Activated B cell treated with CpG ODN at 0.5 μM for 24 hours (primary cell): ENCODE data around the gene SOX1. TPM values are rescaled to one million over a fixed set of nuclear protein-coding genes. Genes with fewer than 3 reads are reported as not detected.

Experiments used
- ATAC-seq: fragments of 200-7000 bp; cut with Tn5 transposase; one replicate; pipeline ENCODE4 v1.10.0; 2021; ENCODE audit warnings: low read depth, mild to moderate bottlenecking, moderate library complexity
- CTCF ChIA-PET: fragments of 350-600 bp; sonication (Branson Sonifier 250); formaldehyde crosslinking; loops from one replicate; lab custom pipeline; 2021; ENCODE audit warnings: antibody characterized with exemption; lab: Charles Lee
- POLR2A ChIA-PET: fragments of 350-600 bp; sonication (Branson Sonifier 250); formaldehyde crosslinking; loops from one replicate; lab custom pipeline; 2021; ENCODE audit warnings: antibody characterized with exemption; lab: Charles Lee
- DNase-seq: peaks from one replicate; pipeline ENCODE4 v3.0.0; 2022
- H3K27ac Mint-ChIP-seq: one replicate; pipeline ENCODE4 v1.8.0; 2020; ENCODE audit warnings: mixed read lengths
- H3K27me3 Mint-ChIP-seq: one replicate; pipeline ENCODE4 v1.8.0; 2021; ENCODE audit warnings: mixed read lengths
- H3K36me3 Mint-ChIP-seq: one replicate; pipeline ENCODE4 v1.8.0; 2021; ENCODE audit warnings: low read depth, mixed read lengths
- H3K4me1 Mint-ChIP-seq: one replicate; pipeline ENCODE4 v1.8.0; 2021; ENCODE audit warnings: mixed read lengths
- H3K4me3 Mint-ChIP-seq: one replicate; pipeline ENCODE4 v1.8.0; 2020; ENCODE audit warnings: mild to moderate bottlenecking, mixed read lengths
- H3K9me3 Mint-ChIP-seq: one replicate; pipeline ENCODE4 v1.8.0; 2020; ENCODE audit warnings: mixed read lengths
- CTCF ChIP-seq: fragments of 200-600 bp; IDR thresholded peaks from one replicate; pipeline ENCODE4 v1.8.0; 2022; ENCODE audit warnings: antibody characterized with exemption, mild to moderate bottlenecking
- intact Hi-C: fragments of 100-400 bp; cut with micrococcal nuclease; formaldehyde crosslinking; loops from one replicate; pipeline ENCODE4 v1.15.1; 2024
- total RNA-seq: library from RNA; stranded (reverse); gene quantifications from 2 replicates; pipeline ENCODE4 v1.2.3, GENCODE V29; 2022

The SOX1 gene
- total RNA-seq, 1 donor from 2014 or later = not detected

- intact Hi-C loops = no loop called here
- ATAC-seq (no peak), DNase-seq (no peak)
- H3K4me1 Mint-ChIP-seq = no peaks in the 10 kb centered on the region
- H3K9me3 Mint-ChIP-seq = no peaks in the 10 kb centered on the region
- H3K4me3 Mint-ChIP-seq = no peak overlapping the region
- no peak for TF ChIP-seq CTCF
- H3K27me3 Mint-ChIP-seq = peaks cover 7% of the 10 kb centered on the region
- ChIA-PET CTCF (no interaction called here), POLR2A (no interaction called here)
- H3K36me3 Mint-ChIP-seq = no peaks in the 10 kb centered on the region
- no peak overlapping the region for H3K27ac Mint-ChIP-seq
Measured at GRCh38 chr13:112095354-112095753, 28.4 kb downstream of the SOX1 start.

- Mint-ChIP-seq H3K9me3 (no peaks in the 10 kb centered on the region), H3K36me3 (no peaks in the 10 kb centered on the region), H3K27ac (no peak overlapping the region), H3K4me1 (no peaks in the 10 kb centered on the region), H3K4me3 (no peak overlapping the region), H3K27me3 (peaks cover 17% of the 10 kb centered on the region)
- no peak for ATAC-seq
- ChIA-PET POLR2A (no interaction called here), CTCF (no interaction called here)
- DNase-seq = no peak
- TF ChIP-seq CTCF = no peak
- intact Hi-C loops = no loop called here
Measured at GRCh38 chr13:112096959-112097358, 30.0 kb downstream of the SOX1 start.

GRCh38 chr13:112097770-112098169 lies 30.8 kb downstream of the SOX1 start:
- H3K9me3 Mint-ChIP-seq = no peaks in the 10 kb centered on the region
- no peak for ATAC-seq
- no peak overlapping the region for H3K27ac Mint-ChIP-seq
- ChIA-PET CTCF (no interaction called here), POLR2A (no interaction called here)
- intact Hi-C loops = no loop called here
- no peak overlapping the region for H3K4me3 Mint-ChIP-seq
- no peak for TF ChIP-seq CTCF
- no peaks in the 10 kb centered on the region for H3K4me1 Mint-ChIP-seq
- DNase-seq = no peak
- no peaks in the 10 kb centered on the region for H3K36me3 Mint-ChIP-seq
- H3K27me3 Mint-ChIP-seq = peaks cover 24% of the 10 kb centered on the region

GRCh38 chr13:112098699-112099098 lies 31.8 kb downstream of the SOX1 start:
- no peak overlapping the region for H3K4me3 Mint-ChIP-seq
- no peaks in the 10 kb centered on the region for H3K9me3 Mint-ChIP-seq
- no peak for ATAC-seq
- peaks cover 25% of the 10 kb centered on the region for H3K27me3 Mint-ChIP-seq
- no peaks in the 10 kb centered on the region for H3K36me3 Mint-ChIP-seq
- ChIA-PET CTCF (no interaction called here), POLR2A (no interaction called here)
- TF ChIP-seq CTCF = no peak
- no peak overlapping the region for H3K27ac Mint-ChIP-seq
- intact Hi-C loops = no loop called here
- no peak for DNase-seq
- no peaks in the 10 kb centered on the region for H3K4me1 Mint-ChIP-seq

- Mint-ChIP-seq H3K4me3 (no peak overlapping the region), H3K4me1 (no peaks in the 10 kb centered on the region), H3K36me3 (no peaks in the 10 kb centered on the region), H3K9me3 (no peaks in the 10 kb centered on the region), H3K27me3 (peaks cover 34% of the 10 kb centered on the region), H3K27ac (no peak overlapping the region)
- TF ChIP-seq CTCF = no peak
- ChIA-PET CTCF (no interaction called here), POLR2A (no interaction called here)
- intact Hi-C loops = no loop called here
- DNase-seq = no peak
- no peak for ATAC-seq
Measured at GRCh38 chr13:112101360-112101930, 34.5 kb downstream of the SOX1 start.
